Astrocyte (in vitro differentiated cells and primary cell): ENCODE data around the gene ARVCF. TPM values are rescaled to one million over a fixed set of nuclear protein-coding genes. Genes with fewer than 3 reads are reported as not detected.
"Not testable (repeated sequence)": the region's sequence is repeated elsewhere in the genome, so short reads cannot be mapped to it uniquely, and the experiment has no call there.

Experiments used
- DNase-seq: peaks from one replicate; pipeline ENCODE4 v3.0.0-alpha.2; 2010; ENCODE audit warnings: low read depth
- FAIRE-seq: peaks from 2 replicates; lab custom pipeline; 2011; peaks lifted over from hg19 to GRCh38; lab: Jason Lieb, UNC
- H2AFZ ChIP-seq: 2 replicates; pipeline ENCODE4 v1.6.0; 2012; ENCODE audit warnings: low read depth, low read length, inconsistent platforms
- H3K27ac ChIP-seq: 2 replicates; pipeline ENCODE4 v1.5.1; 2011; ENCODE audit warnings: low read depth, low read length, inconsistent platforms
- H3K27me3 ChIP-seq: 2 replicates; pipeline ENCODE4 v1.6.0; 2011; ENCODE audit warnings: low read length, inconsistent platforms; ENCODE audit not compliant: insufficient read depth
- H3K36me3 ChIP-seq: 2 replicates; pipeline ENCODE4 v1.5.1; 2011; ENCODE audit warnings: low read length, inconsistent platforms; ENCODE audit not compliant: insufficient read depth
- H3K4me1 ChIP-seq: 2 replicates; pipeline ENCODE4 v1.5.1; 2011; ENCODE audit warnings: low read length, inconsistent platforms; ENCODE audit not compliant: insufficient read depth
- H3K4me2 ChIP-seq: 2 replicates; pipeline ENCODE4 v1.6.0; 2012; ENCODE audit warnings: low read length, inconsistent platforms
- H3K4me3 ChIP-seq: 2 replicates; pipeline ENCODE4 v1.5.1; 2011; ENCODE audit warnings: low read depth, mild to moderate bottlenecking, low read length, inconsistent platforms; ENCODE audit not compliant: insufficient read depth
- H3K79me2 ChIP-seq: 2 replicates; pipeline ENCODE4 v1.6.0; 2012; ENCODE audit warnings: mild to moderate bottlenecking, low read length, inconsistent platforms; ENCODE audit not compliant: insufficient read depth
- H3K9ac ChIP-seq: 2 replicates; pipeline ENCODE4 v1.6.0; 2012; ENCODE audit warnings: mild to moderate bottlenecking, low read length, inconsistent platforms
- H3K9me3 ChIP-seq: 2 replicates; pipeline ENCODE4 v1.5.1; 2012; ENCODE audit warnings: low read depth, mild to moderate bottlenecking, low read length, inconsistent platforms; ENCODE audit not compliant: insufficient read depth
- H4K20me1 ChIP-seq: 2 replicates; pipeline ENCODE4 v1.6.0; 2012; ENCODE audit warnings: low read length, inconsistent platforms; ENCODE audit not compliant: insufficient read depth
- H3K27ac Mint-ChIP-seq: one replicate; pipeline ENCODE4 v1.8.0; 2021; ENCODE audit warnings: mild to moderate bottlenecking, mixed read lengths; ENCODE audit not compliant: unreplicated experiment
- H3K27me3 Mint-ChIP-seq: one replicate; pipeline ENCODE4 v1.8.0; 2021; ENCODE audit warnings: low read depth, mixed read lengths; ENCODE audit not compliant: unreplicated experiment
- H3K36me3 Mint-ChIP-seq: one replicate; pipeline ENCODE4 v1.8.0; 2021; ENCODE audit warnings: low read depth, mixed read lengths; ENCODE audit not compliant: unreplicated experiment
- H3K4me1 Mint-ChIP-seq: one replicate; pipeline ENCODE4 v1.8.0; 2021; ENCODE audit warnings: low read depth, mixed read lengths; ENCODE audit not compliant: unreplicated experiment
- H3K4me3 Mint-ChIP-seq: one replicate; pipeline ENCODE4 v1.8.0; 2021; ENCODE audit warnings: mild to moderate bottlenecking, moderate library complexity, mixed read lengths; ENCODE audit not compliant: unreplicated experiment
- H3K9me3 Mint-ChIP-seq: one replicate; pipeline ENCODE4 v1.8.0; 2021; ENCODE audit warnings: mild to moderate bottlenecking, mixed read lengths; ENCODE audit not compliant: unreplicated experiment
- CTCF ChIP-seq: IDR thresholded peaks from 2 replicates; pipeline ENCODE4 v1.5.1; 2011; ENCODE audit warnings: low read depth, mild to moderate bottlenecking, inconsistent platforms, low read length, moderate library complexity; ENCODE audit not compliant: insufficient read depth
- EZH2 ChIP-seq: IDR thresholded peaks from 2 replicates; pipeline ENCODE4 v1.6.1; 2012; ENCODE audit warnings: mild to moderate bottlenecking, low read length, inconsistent platforms; ENCODE audit not compliant: insufficient read depth
- total RNA-seq: library from RNA; stranded (reverse); gene quantifications from 2 replicates; pipeline ENCODE4 v1.2.1, GENCODE V29; 2021

The ARVCF gene
- total RNA-seq, 1 donor from 2014 or later, result 17.9 TPM

DNA sequence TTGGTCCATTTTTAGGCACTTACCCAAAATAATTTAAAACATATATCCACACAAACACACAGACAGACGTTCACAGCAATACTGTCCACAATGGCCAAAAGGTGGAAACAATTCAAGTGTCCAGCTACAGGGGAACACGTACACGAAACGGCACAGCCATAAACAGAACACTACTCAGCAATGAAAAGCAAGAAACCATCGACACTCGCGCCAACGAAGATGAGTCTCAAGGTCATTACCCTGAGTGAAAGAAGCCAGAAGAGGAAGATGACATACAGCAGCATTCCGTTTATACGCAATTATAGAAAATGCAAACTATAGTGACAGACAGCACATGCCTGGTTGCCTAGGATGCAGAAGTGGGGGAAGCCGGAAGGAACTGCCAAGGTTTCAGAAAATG, 88.4 kb downstream of the ARVCF start:
- H3K9me3 Mint-ChIP-seq, result no peaks in the 10 kb centered on the region
- Histone ChIP-seq H3K4me2 (no peak overlapping the region), H3K4me1 (no peaks in the 10 kb centered on the region), H3K36me3 (no peaks in the 10 kb centered on the region), H3K27me3 (no peaks in the 10 kb centered on the region), H2AFZ (no peak overlapping the region), H3K79me2 (no peaks in the 10 kb centered on the region), H4K20me1 (peaks cover 5% of the 10 kb centered on the region), H3K9ac (no peak overlapping the region), H3K9me3 (no peaks in the 10 kb centered on the region), H3K4me3 (no peak overlapping the region), H3K27ac (no peak overlapping the region)
- FAIRE-seq (no peak), DNase-seq (no peak)
- TF ChIP-seq EZH2 (no peak), CTCF (no peak)
- peaks cover 10% of the 10 kb centered on the region for H3K36me3 Mint-ChIP-seq
- H3K27ac Mint-ChIP-seq, result no peak overlapping the region
- H3K4me1 Mint-ChIP-seq, result no peaks in the 10 kb centered on the region
- H3K27me3 Mint-ChIP-seq, result peaks cover 4% of the 10 kb centered on the region
- H3K4me3 Mint-ChIP-seq, result no peak overlapping the region

DNA sequence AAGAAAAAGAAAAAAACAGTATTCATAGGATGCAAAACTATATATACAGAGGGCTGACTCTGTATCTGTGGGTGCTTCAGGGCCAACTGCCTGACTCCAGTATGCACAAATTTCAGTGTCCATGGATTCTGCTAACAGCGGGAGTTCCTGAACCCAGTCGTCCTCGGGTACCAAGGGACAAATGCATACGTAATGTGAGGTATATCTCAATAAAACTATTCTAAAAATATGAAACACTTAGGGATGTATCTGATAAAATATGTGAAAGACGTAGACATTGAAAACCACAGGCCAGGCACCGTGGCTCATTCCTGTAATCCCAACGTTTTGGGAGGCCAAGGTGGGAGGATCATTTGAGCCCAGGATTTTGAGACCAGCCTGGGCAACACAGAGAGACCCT, 88.9 kb downstream of the ARVCF start:
- H3K27me3 Mint-ChIP-seq, result peaks cover 6% of the 10 kb centered on the region
- Histone ChIP-seq H2AFZ (no peak overlapping the region), H3K9me3 (no peaks in the 10 kb centered on the region), H3K4me2 (no peak overlapping the region), H3K79me2 (no peaks in the 10 kb centered on the region), H3K27ac (no peak overlapping the region), H3K4me3 (no peak overlapping the region), H3K27me3 (no peaks in the 10 kb centered on the region), H3K36me3 (no peaks in the 10 kb centered on the region), H4K20me1 (peaks cover 5% of the 10 kb centered on the region), H3K4me1 (no peaks in the 10 kb centered on the region), H3K9ac (no peak overlapping the region)
- H3K36me3 Mint-ChIP-seq, result peaks cover 10% of the 10 kb centered on the region
- H3K9me3 Mint-ChIP-seq, result no peaks in the 10 kb centered on the region
- FAIRE-seq, result no peak
- no peak for DNase-seq
- no peak overlapping the region for H3K4me3 Mint-ChIP-seq
- H3K4me1 Mint-ChIP-seq, result no peaks in the 10 kb centered on the region
- no peak overlapping the region for H3K27ac Mint-ChIP-seq
- TF ChIP-seq EZH2, result no peak
- TF ChIP-seq CTCF, result no peak

DNA sequence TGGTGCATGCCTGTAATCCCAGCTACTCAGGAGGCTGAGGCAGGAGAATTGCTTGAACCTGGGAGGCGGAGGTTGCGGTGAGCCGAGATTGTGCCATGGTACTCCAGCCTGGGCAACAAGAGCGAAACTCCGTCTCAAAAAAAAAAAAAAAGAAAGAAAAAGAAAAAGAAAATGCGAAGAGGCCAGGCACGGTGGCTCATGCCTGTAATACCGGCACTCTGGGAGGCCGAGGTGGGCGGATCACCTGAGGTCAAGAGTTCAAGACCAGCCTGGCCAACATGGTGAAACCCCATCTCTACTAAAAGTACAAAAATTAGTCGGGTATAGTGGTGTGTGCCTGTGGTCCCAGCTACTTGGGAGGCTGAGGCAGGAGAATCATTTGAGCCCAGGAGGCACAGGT, 90.6 kb downstream of the ARVCF start:
- not testable (repeated sequence) for DNase-seq, H3K9me3 ChIP-seq, H3K4me1 Mint-ChIP-seq, H3K9me3 Mint-ChIP-seq, H3K79me2 ChIP-seq, H3K9ac ChIP-seq, H3K27ac ChIP-seq, H2AFZ ChIP-seq, FAIRE-seq, H3K27me3 Mint-ChIP-seq, H3K36me3 ChIP-seq, H3K27me3 ChIP-seq, H3K4me2 ChIP-seq, H3K4me3 Mint-ChIP-seq, H4K20me1 ChIP-seq, H3K4me1 ChIP-seq, H3K27ac Mint-ChIP-seq, H3K4me3 ChIP-seq
- peaks cover 10% of the 10 kb centered on the region for H3K36me3 Mint-ChIP-seq
